ENCODE data around the gene INPP4A. TPM values are rescaled to one million over a fixed set of nuclear protein-coding genes. Genes with fewer than 3 reads are reported as not detected.

Gene INPP4A
- total and polyA plus RNA-seq, 9 of the 15 experiments (the other 6 are each of a cell fraction or from before 2014, with no cell fraction given) = 1.8 to 15.7 (median 8.3) TPM

- TF ChIP-seq HMGXB4 (CRISPR knock-in tag; IDR thresholded peaks at IDR 0.05) (no peak), NBN (IDR thresholded peaks at IDR 0.05; ENCODE audit: low read depth) (no peak), PHTF2 (CRISPR knock-in tag; IDR thresholded peaks at IDR 0.05) (no peak), MECOM (CRISPR knock-in tag; IDR thresholded peaks at IDR 0.05) (no peak), SIN3A (IDR thresholded peaks at IDR 0.05; ENCODE audit: borderline replicate concordance in 2 of 2, control insufficient read depth in 1 of 2, low read depth in 2 of 2, low read length in 2 of 2) (no peak), USF1 (CRISPR knock-in tag; IDR thresholded peaks at IDR 0.05) (no peak), BRF1 (IDR thresholded peaks at IDR 0.05; ENCODE audit: borderline replicate concordance, extremely low read depth, insufficient read length) (no peak), TAF7 (tag; IDR thresholded peaks at IDR 0.05) (no peak), USF2 (CRISPR knock-in tag; IDR thresholded peaks at IDR 0.05) (no peak), KDM5B (IDR thresholded peaks at IDR 0.05; ENCODE audit: insufficient replicate concordance, low read depth, low read length) (no peak), RFX5 (IDR thresholded peaks at IDR 0.05; ENCODE audit: low read depth, low read length) (no peak), HOMEZ (CRISPR knock-in tag; IDR thresholded peaks at IDR 0.05) (no peak)
Observed at GRCh38 chr2:98578231-98578630, 133.6 kb downstream of the INPP4A start (continued).
